Heart left ventricle (tissue), 16 donors: ENCODE data around the gene EDEM1. TPM values are rescaled to one million over a fixed set of nuclear protein-coding genes. Genes with fewer than 3 reads are reported as not detected.
A peak's percentile ranks its signal among the peaks of the same experiment; 100 is the strongest.

ENCODE experiments used
- ATAC-seq, 4 donors: fragments of 200-7000 bp; cut with Tn5 transposase; one replicate each; pipeline ENCODE4 v1.9.1; 2020 to 2022; ENCODE audit warnings: moderate library complexity in 4 of 4, mild to moderate bottlenecking in 3 of 4, moderate number of reproducible peaks in 1 of 4
- DNase-seq, 5 donors: peaks; one replicate each; pipeline ENCODE4 v3.0.0-alpha.2; 2020
- H3K27ac ChIP-seq, 12 donors: fragments of 200-600 bp; sonication (generic) in 4 of 12; one replicate each; pipeline versions ENCODE4 v1.5.0 to v1.8.0; 2016 to 2022; ENCODE audit warnings: mild to moderate bottlenecking in 2 of 12
- H3K27me3 ChIP-seq, 9 donors: fragments of 200-600 bp; sonication (generic) in 2 of 9; one replicate each; pipeline versions ENCODE4 v1.5.1 to v1.8.0; 2016 to 2022; ENCODE audit warnings: mild to moderate bottlenecking in 3 of 9
- H3K36me3 ChIP-seq, 9 donors: fragments of 200-600 bp; sonication (generic) in 2 of 9; one replicate each; pipeline versions ENCODE4 v1.5.0 to v1.8.0; 2018 to 2022; ENCODE audit warnings: mild to moderate bottlenecking in 2 of 9
- H3K4me1 ChIP-seq, 12 donors: fragments of 200-600 bp; sonication (generic) in 4 of 12; one replicate each; pipeline versions ENCODE4 v1.5.0 to v1.8.0; 2016 to 2022; ENCODE audit warnings: mild to moderate bottlenecking in 3 of 12
- H3K4me3 ChIP-seq, 12 donors: fragments of 200-600 bp; sonication (generic) in 4 of 12; one replicate each; pipeline versions ENCODE4 v1.5.0 to v1.8.0; 2017 to 2022; ENCODE audit warnings: mild to moderate bottlenecking in 9 of 12, moderate library complexity in 4 of 12
- H3K9me3 ChIP-seq, 12 donors: fragments of 200-600 bp; sonication (generic) in 4 of 12; one replicate each; pipeline versions ENCODE4 v1.5.0 to v1.8.0; 2016 to 2022; ENCODE audit warnings: mild to moderate bottlenecking in 1 of 12
- CTCF ChIP-seq, 12 donors: fragments of 200-600 bp; sonication (generic) in 4 of 12; IDR thresholded peaks; one replicate each; pipeline versions ENCODE4 v1.5.0 to v1.8.0; 2018 to 2022; ENCODE audit warnings: antibody characterized with exemption in 12 of 12, mild to moderate bottlenecking in 5 of 12
- POLR2A ChIP-seq, 2 donors: fragments of 450-650 bp; IDR thresholded peaks; one replicate each; pipeline ENCODE4 v1.6.1; 2017; ENCODE audit warnings: antibody characterized with exemption in 2 of 2, mild to moderate bottlenecking in 2 of 2, moderate library complexity in 2 of 2
- WGBS, 4 donors: extraction: QIAGEN DNeasy Blood & Tissue Kit in 2 of 4; methylation state at CpG; one replicate each; pipeline versions ENCODE4 v1.1.5 to v1.1.7; 2013 to 2018; 5-methylcytosine and 5-hydroxymethylcytosine counted together
- intact Hi-C, 10 donors: fragments of 100-400 bp; cut with DNase I; formaldehyde crosslinking; loops; one replicate each; pipeline versions ENCODE4 v1.11.1 to v1.14.2; 2022
- polyA plus RNA-seq, 2 donors: library from polyadenylated mRNA; stranded (reverse); fragments of 200-250 nt; gene quantifications; one replicate each; pipeline ENCODE4 v1.2.3, GENCODE V29; 2013
- total RNA-seq, 9 donors: library from RNA; depleted of rRNA in 2 of 9; stranded (reverse); fragments of >200 nt in 2 of 9; fragmentation: NEBNext Ultra II Directional in 3 of 9; extraction: Animal tissue kit (Norgen Biotek cat#: 25700) in 3 of 9; gene quantifications; one replicate each; pipeline versions ENCODE4 v1.1.0 to v1.2.4, GENCODE V29; 2016 to 2023
- donor health status: ischemic (EF 13 %, LVEDD 7.1; RV severe dilation, severe dysfunction).
- donor health status: healthy with polysubstance abuse.
- donor health status: DM: no; HTN: yes; CAD: no.
- donor health status: DM: no; HTN: no; CAD: no.
- donor health status: ischemic (EF 25% LVEDD 6.9; RV normal size, moderate dysfunction).
- donor health status: ischemic (EF 25% LVEDD 5.7; RV mildly dilated, moderate dysfunction).
- donor health status: healthy.
- donor health status: DM: yes; HTN: yes; CAD: no.
- donor health status: ischemic (EF 35%, LVEDD 5.7; RV mildly dilated, moderate dysfunction).
- donor health status: nonischemic (EF 11% LVEDD 7.7; RV severe dilation, severe dysfunction).
- donor health status: DM: yes; HTN: yes; CAD: no.
- donor health status: PGD.
- donor health status: ischemic (EF 29% LVEDD 5.4; RV normal size, mild dysfunction).
- donor health status: nonischemic (EF 23%, LVEDD 6.1; RV moderate dilation, normal function).

The EDEM1 gene
- total and polyA plus RNA-seq, 11 donors = 1.9 to 24.6 (median 9.5) TPM

- 68 to 77% (median 73%) methylated on average over 7 of the region's 7 CpGs for WGBS, 4 donors
- intact Hi-C loops = no loop called here
Measured at GRCh38 chr3:5213574-5213966, 26.1 kb downstream of the EDEM1 start.

GRCh38 chr3:5214352-5214751 is 26.8 kb downstream of the EDEM1 start:
- no peaks in the 10 kb centered on the region for H3K27me3 ChIP-seq
- H3K4me1 ChIP-seq = peaks cover 0 to 14% (median 0%) of the 10 kb centered on the region in 12 donors
- ATAC-seq (no peak), DNase-seq (no peak)
- H3K4me3 ChIP-seq = no peak overlapping the region
- intact Hi-C loops = no loop called here
- TF ChIP-seq POLR2A (IDR thresholded peaks at IDR 0.05) (no peak), CTCF (IDR thresholded peaks at IDR 0.05) (no peak)
- 77 to 86% (median 79%) methylated on average over 9 of the region's 9 CpGs for WGBS, 4 donors
- no peak overlapping the region for H3K27ac ChIP-seq
- peaks cover 0 to 100% (median 90%) of the 10 kb centered on the region in 9 donors for H3K36me3 ChIP-seq
- no peaks in the 10 kb centered on the region for H3K9me3 ChIP-seq

More at GRCh38 chr3:5213574-5213966, 26.1 kb downstream of the EDEM1 start:
- H3K9me3 ChIP-seq = no peaks in the 10 kb centered on the region
- no peak overlapping the region for H3K4me3 ChIP-seq
- H3K27me3 ChIP-seq = no peaks in the 10 kb centered on the region
- H3K36me3 ChIP-seq = peaks cover 0 to 100% (median 94%) of the 10 kb centered on the region in 9 donors
- TF ChIP-seq CTCF (IDR thresholded peaks at IDR 0.05) = no peak
- TF ChIP-seq POLR2A (IDR thresholded peaks at IDR 0.05) = no peak
- peaks cover 0 to 9% (median 0%) of the 10 kb centered on the region in 12 donors for H3K4me1 ChIP-seq
- H3K27ac ChIP-seq = no peak overlapping the region
- DNase-seq (no peak), ATAC-seq (no peak)

DNA sequence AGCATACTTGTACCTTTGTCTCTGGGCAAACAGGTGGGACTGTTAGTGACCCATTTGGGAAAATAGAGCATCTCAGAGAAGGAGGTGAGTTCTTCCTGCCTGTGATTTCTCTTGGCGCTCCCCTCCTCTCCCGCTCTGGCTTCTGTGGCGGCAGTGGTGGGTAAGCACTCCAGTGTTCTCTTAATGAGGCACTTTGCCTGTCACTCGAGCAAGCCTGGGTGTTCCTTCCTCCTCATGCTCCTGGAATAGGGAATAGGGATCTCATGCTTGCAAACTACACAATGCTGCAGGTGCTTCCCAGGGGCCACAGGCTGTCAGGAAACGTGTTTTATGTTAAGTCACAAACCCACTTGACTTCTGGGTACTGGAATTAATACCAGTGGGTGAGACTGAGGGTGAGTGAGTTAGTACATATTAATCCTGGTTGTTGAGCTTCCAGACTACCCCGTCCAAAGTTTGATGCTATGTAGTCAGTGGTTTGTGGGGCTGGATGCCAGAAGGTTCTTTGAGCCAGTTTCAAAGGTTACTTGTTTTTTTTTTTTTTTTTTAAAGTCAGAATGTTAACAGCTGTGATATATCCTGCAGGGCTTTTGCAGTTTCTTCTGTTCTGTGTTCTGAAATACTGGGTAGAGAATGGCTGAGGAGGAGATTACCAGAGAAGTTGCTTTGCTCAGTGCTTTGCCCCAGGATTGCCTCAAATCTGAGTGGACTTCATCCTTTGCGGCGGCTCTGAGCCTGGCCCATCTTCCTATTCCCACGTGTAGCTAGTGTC is 30.5 kb downstream of the EDEM1 start:
- no peak overlapping the region for H3K27ac ChIP-seq
- H3K4me3 ChIP-seq = no peak overlapping the region
- peak in 1 of 5 donors; percentile 29 for DNase-seq
- ATAC-seq = peak in 2 of 4 donors; percentile 18 to 22
- H3K4me1 ChIP-seq = peaks cover 0 to 14% (median 0%) of the 10 kb centered on the region in 12 donors
- H3K36me3 ChIP-seq = peaks cover 0 to 73% (median 55%) of the 10 kb centered on the region in 9 donors
- no peaks in the 10 kb centered on the region for H3K27me3 ChIP-seq
- intact Hi-C loops = no loop called here
- 67 to 74% (median 70%) methylated on average over 9 of the region's 9 CpGs for WGBS, 4 donors
- H3K9me3 ChIP-seq = no peaks in the 10 kb centered on the region
- TF ChIP-seq CTCF (IDR thresholded peaks at IDR 0.05) (no peak), POLR2A (IDR thresholded peaks at IDR 0.05) (no peak)

GRCh38 chr3:5218815-5219214 is 31.3 kb downstream of the EDEM1 start:
- Histone ChIP-seq H3K9me3 (no peaks in the 10 kb centered on the region), H3K27me3 (no peaks in the 10 kb centered on the region), H3K4me1 (peaks cover 0 to 14% (median 0%) of the 10 kb centered on the region in 12 donors), H3K27ac (no peak overlapping the region), H3K4me3 (no peak overlapping the region), H3K36me3 (peaks cover 0 to 65% (median 47%) of the 10 kb centered on the region in 9 donors)
- DNase-seq (no peak), ATAC-seq (no peak)
- TF ChIP-seq CTCF (IDR thresholded peaks at IDR 0.05) = no peak
- TF ChIP-seq POLR2A (IDR thresholded peaks at IDR 0.05) = no peak
- intact Hi-C loops = no loop called here
- WGBS, 4 donors = 78 to 84% (median 81%) methylated on average over 5 of the region's 5 CpGs
